Aorta (tissue), 5 donors: ENCODE results near the gene GRID2IP. TPM values are rescaled to one million over a fixed set of nuclear protein-coding genes. Genes with fewer than 3 reads are reported as not detected.

ENCODE experiments used
- ATAC-seq: fragments of 200-7000 bp; cut with Tn5 transposase; one replicate; pipeline ENCODE4 v1.9.1; 2022; ENCODE audit warnings: moderate library complexity; ENCODE audit not compliant: low FRiP score
- DNase-seq, 2 donors: peaks; one replicate each; pipeline ENCODE4 v3.0.0-alpha.2; 2020
- H3K27ac ChIP-seq, 2 donors: one replicate each; pipeline ENCODE4 v1.5.1; 2013; ENCODE audit warnings: low read length in 2 of 2, mild to moderate bottlenecking in 2 of 2, moderate library complexity in 2 of 2, control low read depth in 1 of 2, inconsistent platforms in 1 of 2, low read depth in 1 of 2
- H3K27me3 ChIP-seq, 2 donors: one replicate each; pipeline ENCODE4 v1.6.1; 2013; ENCODE audit warnings: control low read depth in 1 of 2, low read length in 1 of 2, mild to moderate bottlenecking in 1 of 2, moderate library complexity in 1 of 2; ENCODE audit not compliant: insufficient read depth in 2 of 2, control insufficient read depth in 1 of 2
- H3K36me3 ChIP-seq, 2 donors: one replicate each; pipeline ENCODE4 v1.6.1; 2013; ENCODE audit warnings: control low read depth in 1 of 2, low read length in 1 of 2, mild to moderate bottlenecking in 1 of 2; ENCODE audit not compliant: insufficient read depth in 2 of 2, control insufficient read depth in 1 of 2
- H3K4me1 ChIP-seq, 2 donors: one replicate each; pipeline ENCODE4 v1.6.1; 2013; ENCODE audit warnings: low read length in 2 of 2, control low read depth in 1 of 2, mild to moderate bottlenecking in 1 of 2, moderate library complexity in 1 of 2; ENCODE audit not compliant: insufficient read depth in 2 of 2, control insufficient read depth in 1 of 2
- H3K4me3 ChIP-seq, 2 donors: one replicate each; pipeline ENCODE4 v1.5.1; 2013; ENCODE audit warnings: low read length in 2 of 2, control low read depth in 1 of 2, mild to moderate bottlenecking in 1 of 2
- H3K9me3 ChIP-seq: one replicate; pipeline ENCODE4 v1.6.1; 2013; ENCODE audit warnings: mild to moderate bottlenecking, low read length; ENCODE audit not compliant: control insufficient read depth
- WGBS, 2 donors: extraction: QIAGEN DNeasy Blood & Tissue Kit; methylation state at CpG; one replicate each; pipeline ENCODE4 v1.1.7; 2013; 5-methylcytosine and 5-hydroxymethylcytosine counted together
- intact Hi-C, 2 donors: fragments of 100-400 bp; cut with DNase I; formaldehyde crosslinking; loops; one replicate each; pipeline versions ENCODE4 v1.14.2 to v1.15.0; 2022
- polyA plus RNA-seq, 2 donors: library from polyadenylated mRNA; stranded (reverse); fragments of 200-250 nt; gene quantifications; one replicate each; pipeline ENCODE4 v1.2.3, GENCODE V29; 2013
- total RNA-seq, 2 donors: library from RNA; stranded (reverse); fragmentation: NEBNext Ultra II Directional; extraction: Animal tissue kit (Norgen Biotek cat#: 25700); gene quantifications; one replicate each; pipeline ENCODE4 v1.2.1, GENCODE V29; 2021
- donor health status: healthy with polysubstance abuse.
- donor health status: Bipolar disorder and iron deficiency.
- donor health status: DM: no; HTN: no; CAD: no.
- donor health status: DM: no; HTN: no; CAD: no.
- donor health status: DM: yes; HTN: yes; CAD: no.

GRID2IP gene
- total and polyA plus RNA-seq, 4 donors, result 0.16 to 0.39 (median 0.25) TPM; not detected in 1

DNA sequence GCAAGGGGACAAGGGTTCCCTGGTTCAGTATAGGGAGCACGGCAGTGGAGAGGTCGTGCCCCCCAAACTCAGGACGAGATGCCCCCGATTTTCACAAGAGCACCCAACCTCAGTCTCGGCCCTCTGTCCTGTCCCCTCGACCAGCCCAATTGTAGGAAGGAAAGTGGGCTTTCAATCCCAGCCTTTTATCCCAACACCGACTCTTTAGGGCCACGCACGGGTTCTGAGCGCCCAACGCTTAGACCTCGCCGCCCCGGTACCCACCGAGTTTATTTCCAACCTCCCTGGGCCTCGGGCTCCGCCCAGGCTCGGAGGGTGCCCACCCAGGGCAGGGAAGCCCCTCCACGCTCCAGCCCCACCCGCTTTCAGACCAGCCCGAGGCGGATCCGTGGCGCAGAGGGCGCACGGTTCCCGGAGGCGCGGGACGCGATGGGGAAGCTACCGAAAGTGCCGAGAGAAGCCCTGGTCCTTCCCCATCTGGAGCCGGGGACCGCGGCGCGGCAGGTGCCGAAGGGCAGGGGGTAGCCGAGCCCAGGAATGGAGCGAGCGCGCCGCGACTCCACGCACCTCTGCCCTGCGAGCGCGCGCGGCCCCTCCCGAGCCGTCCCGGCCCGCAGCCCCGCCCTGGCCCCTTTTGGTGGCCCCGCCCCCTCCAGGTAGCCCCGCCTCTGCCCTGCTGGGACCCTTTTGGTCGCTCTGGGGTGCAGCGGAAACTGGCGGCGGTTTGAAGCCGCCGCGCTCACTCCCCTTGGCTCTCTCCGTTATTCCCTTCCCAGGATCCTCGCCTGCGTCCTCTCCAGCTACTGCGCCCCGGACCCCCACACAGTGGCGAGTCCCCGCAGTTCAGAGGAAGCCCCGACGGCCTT, 20.4 kb downstream of the GRID2IP start:
- no peak overlapping the region for H3K4me3 ChIP-seq
- no peaks in the 10 kb centered on the region for H3K36me3 ChIP-seq
- ATAC-seq, result no peak
- H3K27me3 ChIP-seq, result no peaks in the 10 kb centered on the region
- no peaks in the 10 kb centered on the region for H3K4me1 ChIP-seq
- no peaks in the 10 kb centered on the region for H3K9me3 ChIP-seq
- no peak for DNase-seq
- intact Hi-C loops, result no loop called here
- no peak overlapping the region for H3K27ac ChIP-seq
- 2% methylated on average over 67 to 74 of the region's 74 CpGs for WGBS, 2 donors

GRCh38 chr7:6529643-6530042, 21.6 kb downstream of the GRID2IP start:
- H3K4me3 ChIP-seq, result no peak overlapping the region
- intact Hi-C loops, result no loop called here
- H3K9me3 ChIP-seq, result no peaks in the 10 kb centered on the region
- WGBS, 2 donors, result 77 to 85% methylated on average over 6 of the region's 6 CpGs
- no peak overlapping the region for H3K27ac ChIP-seq
- no peaks in the 10 kb centered on the region for H3K27me3 ChIP-seq
- no peak for ATAC-seq
- no peak for DNase-seq
- H3K36me3 ChIP-seq, result no peaks in the 10 kb centered on the region
- H3K4me1 ChIP-seq, result no peaks in the 10 kb centered on the region

GRCh38 chr7:6528401-6529130, 22.7 kb downstream of the GRID2IP start:
- no peaks in the 10 kb centered on the region for H3K9me3 ChIP-seq
- H3K27ac ChIP-seq, result no peak overlapping the region
- no peaks in the 10 kb centered on the region for H3K27me3 ChIP-seq
- DNase-seq (no peak), ATAC-seq (no peak)
- no peaks in the 10 kb centered on the region for H3K36me3 ChIP-seq
- no peaks in the 10 kb centered on the region for H3K4me1 ChIP-seq
- no peak overlapping the region for H3K4me3 ChIP-seq
- intact Hi-C loops, result no loop called here
- WGBS, 2 donors, result 87 to 90% methylated on average over 13 of the region's 13 CpGs

GRCh38 chr7:6526997-6527378, 24.3 kb downstream of the GRID2IP start:
- DNase-seq (no peak), ATAC-seq (no peak)
- no peaks in the 10 kb centered on the region for H3K4me1 ChIP-seq
- no peaks in the 10 kb centered on the region for H3K36me3 ChIP-seq
- H3K4me3 ChIP-seq, result no peak overlapping the region
- 43 to 45% methylated on average over 12 of the region's 12 CpGs for WGBS, 2 donors
- H3K9me3 ChIP-seq, result no peaks in the 10 kb centered on the region
- H3K27ac ChIP-seq, result no peak overlapping the region
- intact Hi-C loops, result no loop called here
- no peaks in the 10 kb centered on the region for H3K27me3 ChIP-seq

DNA sequence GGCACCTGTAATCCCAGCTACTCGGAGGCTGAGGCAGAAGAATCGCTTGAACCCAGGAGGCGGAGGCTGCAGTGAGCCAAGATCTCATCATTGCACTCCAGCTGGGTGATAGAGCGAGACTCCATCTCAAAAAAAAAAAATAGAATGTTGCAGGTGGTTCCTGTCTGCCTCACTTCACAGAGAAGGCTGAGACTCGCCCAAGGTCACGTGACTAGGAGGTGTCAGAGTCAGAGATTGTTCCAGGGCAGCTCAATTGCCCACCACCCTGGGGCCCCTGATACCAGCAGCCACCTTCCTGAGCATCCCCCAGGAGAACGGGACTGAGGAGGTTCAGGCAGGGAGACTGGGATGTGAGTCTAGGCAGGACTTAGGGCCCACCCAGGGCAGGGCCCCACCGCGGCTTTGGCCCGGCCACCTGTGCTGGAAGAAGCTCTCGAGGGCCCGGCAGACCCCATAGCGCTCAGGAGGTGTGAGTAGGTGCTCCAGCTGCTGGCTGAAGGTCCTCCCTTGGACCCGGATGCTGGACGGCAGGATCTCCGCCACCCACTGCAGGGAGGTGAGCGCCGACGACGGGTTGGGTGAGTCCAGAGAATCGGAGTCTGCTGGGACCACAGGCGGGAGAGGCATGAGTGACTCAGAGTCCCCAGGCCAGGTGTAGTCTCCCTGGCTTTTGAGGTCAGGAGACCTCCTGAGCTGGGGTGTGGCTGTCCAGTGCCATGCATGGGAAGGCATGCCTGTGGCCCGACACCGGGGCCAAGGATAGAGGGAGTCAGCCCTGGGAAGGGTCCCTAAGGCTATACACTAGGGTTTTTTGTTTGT, 30.9 kb downstream of the GRID2IP start:
- ATAC-seq (no peak), DNase-seq (no peak)
- Histone ChIP-seq H3K4me1 (no peaks in the 10 kb centered on the region), H3K36me3 (no peaks in the 10 kb centered on the region), H3K27me3 (no peaks in the 10 kb centered on the region), H3K9me3 (no peaks in the 10 kb centered on the region), H3K27ac (no peak overlapping the region), H3K4me3 (no peak overlapping the region)
- 90 to 91% methylated on average over 23 to 24 of the region's 24 CpGs for WGBS, 2 donors
- intact Hi-C loops, result no loop called here

DNA sequence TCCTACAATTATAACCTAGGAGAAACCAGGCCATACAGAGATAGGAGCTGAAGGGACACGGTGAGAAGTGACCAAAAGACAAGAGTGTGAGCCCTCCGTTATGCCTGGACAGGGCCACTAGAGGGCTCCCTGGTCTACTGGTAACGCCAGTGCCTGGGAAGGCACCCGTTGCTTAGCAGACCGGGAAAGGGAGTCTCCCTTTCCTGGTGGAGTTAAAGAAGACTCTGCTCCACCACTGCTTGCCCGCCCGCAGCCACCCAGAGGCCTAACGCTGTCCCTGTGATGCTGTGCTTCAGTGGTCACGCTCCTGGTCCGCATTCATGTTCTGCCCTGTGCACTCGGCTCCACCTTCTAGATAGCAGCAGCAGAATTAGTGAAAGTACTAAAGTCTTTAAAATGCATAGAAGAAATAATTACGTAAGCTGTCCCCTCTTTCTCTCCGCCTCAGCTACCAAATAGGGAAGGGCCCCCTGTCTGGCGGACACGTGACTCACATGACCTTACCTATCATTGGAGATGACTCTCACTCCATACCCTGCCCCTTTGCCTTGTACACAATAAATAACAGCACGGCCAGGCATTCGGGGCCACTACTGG, 34.8 kb downstream of the GRID2IP start:
- ATAC-seq, result peak; percentile 75

DNA sequence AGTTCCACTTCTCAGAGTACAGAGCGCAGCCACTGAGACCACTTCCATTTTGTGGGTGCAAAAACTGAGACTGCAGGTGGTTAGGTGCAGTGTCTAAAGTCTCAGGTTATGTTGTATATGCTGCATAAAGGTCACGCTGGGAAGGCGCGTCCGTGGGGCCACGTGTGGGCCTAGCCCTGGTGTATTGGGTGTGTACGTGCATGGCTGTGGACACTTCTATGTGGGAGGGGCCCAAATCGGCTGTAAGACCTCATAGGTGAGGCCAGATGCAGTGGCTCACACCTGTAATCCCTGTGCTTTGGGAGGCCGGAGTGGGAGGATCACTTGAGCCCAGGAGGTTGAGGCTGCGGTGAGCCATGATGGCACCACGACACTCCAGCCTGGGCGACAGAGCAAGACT, 37.7 kb downstream of the GRID2IP start:
- H3K27ac ChIP-seq, result no peak overlapping the region
- DNase-seq (no peak), ATAC-seq (no peak)
- H3K36me3 ChIP-seq, result no peaks in the 10 kb centered on the region
- H3K9me3 ChIP-seq, result no peaks in the 10 kb centered on the region
- intact Hi-C loops, result no loop called here
- H3K4me1 ChIP-seq, result no peaks in the 10 kb centered on the region
- no peak overlapping the region for H3K4me3 ChIP-seq
- WGBS, 2 donors, result 92% methylated on average over 12 of the region's 12 CpGs
- no peaks in the 10 kb centered on the region for H3K27me3 ChIP-seq

More for the DNA sequence above, 34.8 kb downstream of the GRID2IP start:
- H3K9me3 ChIP-seq, result no peaks in the 10 kb centered on the region
- H3K4me3 ChIP-seq, result no peak overlapping the region
- DNase-seq, result peak; percentile 89 to 90
- H3K4me1 ChIP-seq, result no peaks in the 10 kb centered on the region
- no peaks in the 10 kb centered on the region for H3K36me3 ChIP-seq
- no peaks in the 10 kb centered on the region for H3K27me3 ChIP-seq
- intact Hi-C loops, result no loop called here
- H3K27ac ChIP-seq, result no peak overlapping the region
- 12% methylated on average over 17 of the region's 17 CpGs for WGBS, 2 donors

DNA sequence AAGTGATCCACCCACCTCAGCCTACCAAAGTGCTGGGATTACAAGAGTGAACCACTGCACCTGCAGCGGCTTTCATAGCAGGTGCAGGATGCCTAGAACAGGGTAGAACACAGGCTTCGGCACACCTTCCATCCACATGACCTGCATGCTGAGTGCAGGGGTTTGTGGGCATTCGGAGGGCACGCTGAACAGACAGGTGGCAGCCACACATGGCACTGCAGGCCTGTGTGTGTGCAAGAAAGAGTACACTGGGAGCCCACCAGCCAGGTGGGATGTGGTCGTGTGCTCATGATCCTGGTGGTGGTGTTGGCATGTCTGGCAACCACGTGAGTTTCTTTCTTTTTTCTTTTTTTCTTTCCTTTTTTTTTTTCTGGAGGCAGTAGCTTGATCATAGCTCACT, 38.4 kb downstream of the GRID2IP start:
- intact Hi-C loops, result no loop called here
- no peaks in the 10 kb centered on the region for H3K4me1 ChIP-seq
- H3K27ac ChIP-seq, result no peak overlapping the region
- H3K4me3 ChIP-seq, result no peak overlapping the region
- no peaks in the 10 kb centered on the region for H3K9me3 ChIP-seq
- no peaks in the 10 kb centered on the region for H3K27me3 ChIP-seq
- WGBS, 2 donors, result 86 to 91% methylated on average over 6 of the region's 6 CpGs
- no peak for ATAC-seq
- H3K36me3 ChIP-seq, result no peaks in the 10 kb centered on the region
- DNase-seq, result no peak
